Neural progenitor cell (in vitro differentiated cells): ENCODE results near the gene MYO9B. TPM values are rescaled to one million over a fixed set of nuclear protein-coding genes. Genes with fewer than 3 reads are reported as not detected.

Experiments used
- DNase-seq: peaks from one replicate; pipeline ENCODE4 v3.0.0-alpha.2; 2016; ENCODE audit warnings: low spot score
- H2AFZ ChIP-seq: fragments of 200-600 bp; sonication (generic); replicated peaks from 2 replicates; pipeline ENCODE4 v1.6.1; 2016; ENCODE audit warnings: antibody characterized with exemption
- H3F3A ChIP-seq: fragments of 200-600 bp; sonication (generic); 2 replicates; pipeline ENCODE4 v1.6.1; 2016; ENCODE audit warnings: antibody characterized with exemption, low read depth
- H3K27ac ChIP-seq: fragments of 200-600 bp; sonication (generic); 2 replicates; pipeline ENCODE4 v1.5.1; 2016; ENCODE audit warnings: mild to moderate bottlenecking
- H3K27me3 ChIP-seq: fragments of 200-600 bp; sonication (generic); 2 replicates; pipeline ENCODE4 v1.6.1; 2016; ENCODE audit warnings: mild to moderate bottlenecking, moderate library complexity
- H3K36me3 ChIP-seq: fragments of 200-600 bp; sonication (generic); 2 replicates; pipeline ENCODE4 v1.5.1; 2016
- H3K4me1 ChIP-seq: fragments of 200-600 bp; sonication (generic); 2 replicates; pipeline ENCODE4 v1.6.1; 2016; ENCODE audit warnings: mixed run types
- H3K4me2 ChIP-seq: fragments of 200-600 bp; sonication (generic); 2 replicates; pipeline ENCODE4 v1.6.1; 2016
- H3K4me3 ChIP-seq: fragments of 200-600 bp; sonication (generic); 2 replicates; pipeline ENCODE4 v1.5.1; 2016
- H3K79me2 ChIP-seq: fragments of 200-600 bp; sonication (generic); 2 replicates; pipeline ENCODE4 v1.6.1; 2016; ENCODE audit warnings: low read depth
- H3K9ac ChIP-seq: fragments of 200-600 bp; sonication (generic); 2 replicates; pipeline ENCODE4 v1.6.1; 2016
- H3K9me3 ChIP-seq: fragments of 200-600 bp; sonication (generic); 2 replicates; pipeline ENCODE4 v1.5.1; 2016; ENCODE audit warnings: low read depth
- H4K20me1 ChIP-seq: fragments of 200-600 bp; sonication (generic); 2 replicates; pipeline ENCODE4 v1.6.1; 2016; ENCODE audit warnings: low read depth
- H3K27ac Mint-ChIP-seq: 3 replicates; pipeline ENCODE4 v1.8.0; 2021; ENCODE audit warnings: mixed read lengths
- H3K27me3 Mint-ChIP-seq: 2 replicates; pipeline ENCODE4 v1.8.0; 2022; ENCODE audit warnings: low read depth, mild to moderate bottlenecking, inconsistent platforms, moderate library complexity, mixed read lengths; ENCODE audit not compliant: insufficient read depth
- H3K36me3 Mint-ChIP-seq: 3 replicates; pipeline ENCODE4 v1.8.0; 2021; ENCODE audit warnings: mixed read lengths
- H3K4me1 Mint-ChIP-seq: 3 replicates; pipeline ENCODE4 v1.8.0; 2021; ENCODE audit warnings: mixed read lengths
- H3K4me3 Mint-ChIP-seq: 3 replicates; pipeline ENCODE4 v1.8.0; 2021; ENCODE audit warnings: mild to moderate bottlenecking, moderate library complexity, mixed read lengths
- H3K9me3 Mint-ChIP-seq: 3 replicates; pipeline ENCODE4 v1.8.0; 2020; ENCODE audit warnings: mixed read lengths
- EZH2 ChIP-seq: fragments of 200-600 bp; sonication (generic); IDR thresholded peaks from 2 replicates; pipeline ENCODE4 v1.6.1; 2017; ENCODE audit warnings: antibody characterized with exemption, mild to moderate bottlenecking, moderate library complexity
- EZH2phosphoT487 ChIP-seq: fragments of 200-600 bp; sonication (generic); IDR thresholded peaks from 2 replicates; pipeline ENCODE4 v1.6.1; 2017; ENCODE audit warnings: antibody characterized with exemption
- total RNA-seq: library from RNA; depleted of rRNA; stranded (reverse); fragments of >200 nt; gene quantifications from 2 replicates; pipeline ENCODE4 v1.2.3, GENCODE V29; 2015; ENCODE audit warnings: low replicate concordance
- TF ChIP-seq, protein P1 (sequence below): fragments of 200-600 bp; sonication (generic); IDR thresholded peaks from 2 replicates; pipeline ENCODE4 v1.5.1; 2017; ENCODE audit warnings: antibody characterized with exemption, mild to moderate bottlenecking

The MYO9B gene
- total RNA-seq, 1 donor from 2014 or later = 38.5 TPM

DNA sequence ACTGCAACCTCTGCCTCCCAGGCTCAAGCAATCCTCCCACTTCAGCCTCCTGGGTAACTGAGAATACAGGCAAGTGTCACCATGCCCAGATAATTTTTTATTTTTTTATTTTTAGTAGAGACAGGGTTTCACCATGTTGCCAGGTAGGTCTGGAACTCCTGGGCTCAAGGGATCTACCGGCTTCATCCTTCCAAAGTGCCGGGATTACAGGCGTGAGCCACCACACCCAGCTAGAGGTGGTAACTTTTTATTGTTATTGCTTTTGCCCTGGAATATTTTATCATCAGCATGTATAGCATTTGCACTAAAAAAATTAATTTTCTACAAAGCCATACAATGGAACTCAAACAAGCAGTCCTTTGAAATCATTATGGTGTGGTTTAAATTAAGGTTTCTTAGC lies 14.4 kb upstream of the MYO9B start:
- H3K27ac Mint-ChIP-seq = no peak overlapping the region
- no peak overlapping the region for H3K4me2 ChIP-seq
- H3K36me3 ChIP-seq = peaks cover 16% of the 10 kb centered on the region
- H3F3A ChIP-seq = no peaks in the 10 kb centered on the region
- H3K36me3 Mint-ChIP-seq = peaks cover 34% of the 10 kb centered on the region
- H4K20me1 ChIP-seq = peaks cover 6% of the 10 kb centered on the region
- H3K27ac ChIP-seq = no peak overlapping the region
- TF ChIP-seq EZH2phosphoT487 (no peak), EZH2 (no peak)
- TF ChIP-seq, protein P1, sequence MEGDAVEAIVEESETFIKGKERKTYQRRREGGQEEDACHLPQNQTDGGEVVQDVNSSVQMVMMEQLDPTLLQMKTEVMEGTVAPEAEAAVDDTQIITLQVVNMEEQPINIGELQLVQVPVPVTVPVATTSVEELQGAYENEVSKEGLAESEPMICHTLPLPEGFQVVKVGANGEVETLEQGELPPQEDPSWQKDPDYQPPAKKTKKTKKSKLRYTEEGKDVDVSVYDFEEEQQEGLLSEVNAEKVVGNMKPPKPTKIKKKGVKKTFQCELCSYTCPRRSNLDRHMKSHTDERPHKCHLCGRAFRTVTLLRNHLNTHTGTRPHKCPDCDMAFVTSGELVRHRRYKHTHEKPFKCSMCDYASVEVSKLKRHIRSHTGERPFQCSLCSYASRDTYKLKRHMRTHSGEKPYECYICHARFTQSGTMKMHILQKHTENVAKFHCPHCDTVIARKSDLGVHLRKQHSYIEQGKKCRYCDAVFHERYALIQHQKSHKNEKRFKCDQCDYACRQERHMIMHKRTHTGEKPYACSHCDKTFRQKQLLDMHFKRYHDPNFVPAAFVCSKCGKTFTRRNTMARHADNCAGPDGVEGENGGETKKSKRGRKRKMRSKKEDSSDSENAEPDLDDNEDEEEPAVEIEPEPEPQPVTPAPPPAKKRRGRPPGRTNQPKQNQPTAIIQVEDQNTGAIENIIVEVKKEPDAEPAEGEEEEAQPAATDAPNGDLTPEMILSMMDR = no peak
- no peak overlapping the region for H3K9ac ChIP-seq
- no peak overlapping the region for H3K4me3 Mint-ChIP-seq
- H3K4me1 Mint-ChIP-seq = peaks cover 2% of the 10 kb centered on the region
- no peaks in the 10 kb centered on the region for H3K27me3 Mint-ChIP-seq
- H3K4me3 ChIP-seq = no peak overlapping the region
- peaks cover 47% of the 10 kb centered on the region for H3K79me2 ChIP-seq
- DNase-seq = no peak
- H3K9me3 ChIP-seq = no peaks in the 10 kb centered on the region
- no peaks in the 10 kb centered on the region for H3K27me3 ChIP-seq
- H3K9me3 Mint-ChIP-seq = peaks cover 3% of the 10 kb centered on the region
- no peak overlapping the region for H2AFZ ChIP-seq
- no peaks in the 10 kb centered on the region for H3K4me1 ChIP-seq

DNA sequence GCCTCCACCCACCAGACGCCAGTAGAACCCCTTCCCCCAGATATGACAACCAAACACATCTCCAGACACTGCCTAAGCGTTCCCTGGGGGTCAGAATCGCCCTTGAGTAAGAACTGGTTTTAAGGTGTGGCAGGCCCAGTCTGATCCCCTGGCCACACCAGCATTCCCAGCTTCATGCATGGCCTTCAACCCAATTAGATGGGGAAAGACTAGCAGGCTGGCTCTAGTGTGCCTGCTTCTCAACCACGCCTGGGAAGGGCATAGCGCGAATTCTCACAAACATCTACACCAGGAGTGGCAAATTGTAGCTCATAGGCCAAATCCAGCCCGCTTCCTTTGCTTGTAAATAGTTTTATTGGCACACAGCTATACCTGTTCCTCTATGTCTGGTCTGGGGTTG lies 13.9 kb upstream of the MYO9B start:
- Mint-ChIP-seq H3K4me1 (peaks cover 2% of the 10 kb centered on the region), H3K27ac (no peak overlapping the region), H3K36me3 (peaks cover 36% of the 10 kb centered on the region), H3K4me3 (no peak overlapping the region), H3K27me3 (no peaks in the 10 kb centered on the region), H3K9me3 (peaks cover 3% of the 10 kb centered on the region)
- no peaks in the 10 kb centered on the region for H3K9me3 ChIP-seq
- H3K4me3 ChIP-seq = no peak overlapping the region
- TF ChIP-seq EZH2phosphoT487 (no peak), EZH2 (no peak)
- no peak overlapping the region for H3K9ac ChIP-seq
- H3F3A ChIP-seq = no peaks in the 10 kb centered on the region
- no peak overlapping the region for H2AFZ ChIP-seq
- H3K27me3 ChIP-seq = no peaks in the 10 kb centered on the region
- no peaks in the 10 kb centered on the region for H3K4me1 ChIP-seq
- peaks cover 16% of the 10 kb centered on the region for H3K36me3 ChIP-seq
- peaks cover 52% of the 10 kb centered on the region for H3K79me2 ChIP-seq
- H4K20me1 ChIP-seq = peaks cover 6% of the 10 kb centered on the region
- H3K4me2 ChIP-seq = no peak overlapping the region
- no peak for DNase-seq
- no peak overlapping the region for H3K27ac ChIP-seq

DNA sequence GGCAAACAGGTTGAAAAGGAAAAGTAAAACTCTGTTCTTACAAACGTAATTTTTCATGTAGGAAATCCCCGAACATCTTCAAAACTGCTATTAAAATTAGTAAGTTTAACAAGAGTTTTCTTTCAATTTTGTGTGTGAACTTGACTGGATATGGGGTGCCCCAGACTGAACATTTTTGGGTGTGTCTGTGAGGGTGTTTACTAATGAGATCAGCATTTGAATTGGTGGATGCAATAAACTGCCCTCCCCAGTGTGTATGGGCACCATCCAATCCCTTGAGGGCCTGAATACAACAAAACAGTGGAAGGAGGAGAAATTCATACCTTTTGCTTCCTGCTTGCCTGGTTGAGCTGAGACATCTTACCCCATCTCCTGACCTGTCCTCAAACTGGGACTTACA lies 12.1 kb upstream of the MYO9B start:
- Mint-ChIP-seq H3K36me3 (peaks cover 30% of the 10 kb centered on the region), H3K9me3 (peaks cover 3% of the 10 kb centered on the region)
- H3K79me2 ChIP-seq = peaks cover 57% of the 10 kb centered on the region

DNA sequence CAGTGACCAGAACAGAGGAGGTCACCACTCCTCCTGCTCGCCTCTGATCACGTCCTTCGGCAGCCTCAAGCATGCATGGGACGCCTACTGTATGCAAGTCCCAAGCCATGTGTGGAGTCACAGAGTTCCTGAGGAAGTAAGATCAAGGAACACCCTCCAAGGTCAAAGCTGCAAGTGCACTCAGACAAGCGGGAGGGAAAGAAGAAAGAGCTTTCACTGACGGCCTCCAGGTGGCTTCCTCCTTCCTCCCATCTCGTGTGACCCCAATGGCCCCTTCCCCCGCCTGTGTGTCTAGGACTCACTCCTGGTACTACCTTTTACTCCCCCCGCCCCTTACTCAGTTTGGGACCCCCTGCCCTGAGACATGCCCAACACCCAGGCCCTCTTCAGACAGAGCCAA lies 6.4 kb upstream of the MYO9B start:
- peaks cover 33% of the 10 kb centered on the region for H3K4me1 Mint-ChIP-seq
- H3K36me3 ChIP-seq = no peaks in the 10 kb centered on the region
- H2AFZ ChIP-seq = no peak overlapping the region
- H3K79me2 ChIP-seq = peaks cover 49% of the 10 kb centered on the region
- H3K4me3 Mint-ChIP-seq = no peak overlapping the region
- peaks cover 10% of the 10 kb centered on the region for H3F3A ChIP-seq
- no peak for DNase-seq
- no peaks in the 10 kb centered on the region for H3K27me3 ChIP-seq
- no peaks in the 10 kb centered on the region for H3K27me3 Mint-ChIP-seq
- H4K20me1 ChIP-seq = peaks cover 33% of the 10 kb centered on the region
- H3K9ac ChIP-seq = no peak overlapping the region
- peaks cover 2% of the 10 kb centered on the region for H3K9me3 Mint-ChIP-seq
- H3K36me3 Mint-ChIP-seq = peaks cover 32% of the 10 kb centered on the region
- H3K4me1 ChIP-seq = peaks cover 3% of the 10 kb centered on the region
- H3K27ac Mint-ChIP-seq = no peak overlapping the region
- TF ChIP-seq, protein P1 = no peak
- no peak for TF ChIP-seq EZH2phosphoT487
- H3K4me2 ChIP-seq = no peak overlapping the region
- H3K9me3 ChIP-seq = no peaks in the 10 kb centered on the region
- no peak overlapping the region for H3K4me3 ChIP-seq
- H3K27ac ChIP-seq = no peak overlapping the region

More for the DNA sequence above, 12.1 kb upstream of the MYO9B start:
- no peaks in the 10 kb centered on the region for H3K4me1 ChIP-seq
- Mint-ChIP-seq H3K4me3 (no peak overlapping the region), H3K27me3 (no peaks in the 10 kb centered on the region), H3K27ac (no peak overlapping the region), H3K4me1 (peaks cover 9% of the 10 kb centered on the region)
- no peak overlapping the region for H3K9ac ChIP-seq
- peaks cover 6% of the 10 kb centered on the region for H4K20me1 ChIP-seq
- no peaks in the 10 kb centered on the region for H3K9me3 ChIP-seq
- no peak for TF ChIP-seq EZH2
- TF ChIP-seq EZH2phosphoT487 = no peak
- TF ChIP-seq, protein P1 = no peak
- no peak overlapping the region for H2AFZ ChIP-seq
- H3K36me3 ChIP-seq = peaks cover 11% of the 10 kb centered on the region
- H3F3A ChIP-seq = peaks cover 4% of the 10 kb centered on the region
- no peak overlapping the region for H3K4me2 ChIP-seq
- no peak for DNase-seq
- H3K27me3 ChIP-seq = no peaks in the 10 kb centered on the region
- no peak overlapping the region for H3K27ac ChIP-seq
- H3K4me3 ChIP-seq = no peak overlapping the region
